ENCODE data around the gene EXTL2.
"Not testable (repeated sequence)": the region's sequence is repeated elsewhere in the genome, so short reads cannot be mapped to it uniquely, and the experiment has no call there.

EXTL2 gene

DNA sequence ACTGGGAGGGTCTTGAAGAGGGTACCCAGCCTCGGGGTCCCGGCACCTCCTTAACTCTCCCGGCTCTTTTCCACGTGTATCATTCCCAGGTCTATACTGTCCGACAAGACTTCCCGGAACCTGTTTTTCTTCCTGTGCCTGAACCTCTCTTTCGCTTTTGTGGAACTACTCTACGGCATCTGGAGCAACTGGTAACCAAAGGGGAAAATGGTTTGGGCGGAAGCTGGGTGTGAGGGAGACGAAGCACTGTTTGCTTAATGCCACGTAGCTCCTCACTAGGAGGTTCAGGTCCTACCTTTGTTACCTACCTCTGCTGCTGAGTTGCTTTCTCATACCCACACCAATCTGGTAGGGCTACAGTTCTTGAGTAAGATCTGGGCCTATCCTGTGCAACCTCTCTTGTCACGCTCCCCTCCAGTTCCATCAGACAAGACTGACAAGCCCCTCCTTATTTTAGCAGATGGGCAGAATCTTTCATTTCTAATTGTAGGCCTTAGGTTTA lies 1.9 kb upstream of the EXTL2 start:
- DNase-seq = peak; percentile 24

DNA sequence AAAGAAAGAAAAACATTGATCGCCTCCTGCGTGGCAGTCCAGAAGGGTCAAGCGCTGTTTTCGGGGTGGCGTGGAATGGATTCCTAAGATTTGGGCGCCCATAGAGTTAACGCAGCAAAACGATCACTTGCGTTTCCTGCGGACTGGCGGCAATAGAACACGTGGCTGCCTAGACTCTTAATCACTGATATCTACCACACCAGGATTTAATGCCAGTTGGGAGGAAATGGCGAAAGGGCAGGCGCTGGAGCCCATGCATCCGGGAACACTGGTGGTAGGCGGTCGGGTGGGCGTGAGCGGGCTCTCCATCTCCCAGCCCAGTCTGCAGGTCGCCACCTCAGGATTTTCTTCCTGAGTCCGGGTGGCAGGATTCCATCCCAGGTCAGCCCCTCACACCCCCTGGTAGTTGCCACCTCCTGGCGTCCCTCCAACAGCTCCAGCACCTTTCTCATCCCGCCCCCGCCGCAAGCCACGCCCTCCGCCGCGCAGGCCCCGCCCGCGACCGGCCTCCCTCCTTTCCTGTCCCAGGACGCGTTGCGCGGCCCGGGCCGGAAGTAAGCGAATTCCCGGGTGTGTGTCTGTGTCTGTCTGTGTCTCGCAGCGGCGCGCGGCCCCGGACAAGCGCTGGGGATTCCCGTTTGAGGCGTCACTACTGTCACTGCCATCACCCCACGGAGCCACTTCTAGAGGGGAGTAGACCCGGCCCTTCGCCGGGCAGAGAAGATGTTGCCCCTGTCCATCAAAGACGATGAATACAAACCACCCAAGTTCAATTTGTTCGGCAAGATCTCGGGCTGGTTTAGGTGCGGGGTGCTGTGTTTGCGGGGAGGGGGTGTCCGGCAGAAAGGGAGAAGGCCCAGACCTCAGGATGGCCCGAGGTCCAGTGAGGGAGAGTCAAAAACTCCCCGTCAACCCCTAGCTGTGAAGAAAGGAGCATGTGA lies 1.2 kb upstream of the EXTL2 start, which contains the start of gene SLC30A7:
Gene SLC30A7, plus strand, starts transcription at position 551 of the 941 bp plus-strand sequence. Its CDS starts 173 bp downstream, at position 724.
- DNase-seq = peak; percentile 82

DNA sequence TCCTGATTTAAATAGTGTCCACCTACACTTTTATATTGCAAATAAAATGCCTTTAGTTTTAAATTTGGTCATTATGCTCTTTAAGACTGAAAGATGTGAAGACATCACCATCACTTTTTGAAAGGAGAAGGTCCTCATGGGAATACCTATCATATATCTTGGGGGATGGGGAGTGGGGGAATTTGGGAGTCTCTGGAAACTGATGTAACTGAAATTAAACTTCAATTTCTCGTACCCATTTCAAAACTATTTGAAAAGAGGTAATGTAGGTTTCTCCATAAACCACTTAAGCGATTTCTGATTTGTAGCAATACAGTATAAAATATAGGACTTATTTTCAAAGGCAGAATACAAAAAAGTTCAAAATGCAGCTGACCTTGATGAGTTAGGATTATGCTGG lies 924 bp downstream of the EXTL2 start:
- DNase-seq = no peak

DNA sequence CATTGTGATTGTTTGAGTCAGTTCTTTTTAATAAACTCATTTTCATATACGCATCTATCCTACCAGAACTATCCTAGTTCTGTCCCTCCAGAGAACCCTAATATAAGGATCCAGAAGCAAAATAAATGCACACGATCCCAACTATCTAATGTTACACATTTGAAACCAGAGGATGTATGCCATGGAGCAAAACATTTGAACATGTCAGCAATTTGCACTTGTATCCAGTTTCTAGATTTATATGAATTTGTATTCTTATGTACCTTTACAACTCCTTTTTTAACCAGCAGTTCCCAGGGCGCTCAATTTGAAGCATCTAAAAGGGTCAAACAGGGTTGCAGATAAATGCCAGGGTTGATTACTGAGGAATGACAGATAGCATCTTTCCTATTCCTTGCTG lies 2.1 kb downstream of the EXTL2 start:
- no peak for DNase-seq

DNA sequence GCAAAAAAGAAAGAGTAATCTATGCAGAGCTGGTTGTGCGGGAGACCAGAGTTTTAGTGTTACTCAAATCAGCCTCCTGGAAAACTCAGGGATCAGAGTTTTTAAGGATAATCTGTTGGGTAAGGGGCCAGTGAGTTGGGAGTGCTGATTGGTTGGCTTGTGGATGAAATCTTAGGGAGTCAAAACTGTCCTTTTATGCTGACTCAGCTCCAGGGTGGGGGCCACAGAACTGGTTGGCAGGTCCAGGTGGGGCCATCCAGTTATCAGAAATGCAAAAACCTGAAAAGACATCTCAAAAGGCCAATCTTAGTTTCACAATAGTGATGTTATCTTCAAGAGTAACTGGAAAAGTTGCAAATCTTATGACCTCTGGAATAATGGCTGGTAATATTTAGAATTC lies 3.3 kb downstream of the EXTL2 start:
- DNase-seq = no peak

DNA sequence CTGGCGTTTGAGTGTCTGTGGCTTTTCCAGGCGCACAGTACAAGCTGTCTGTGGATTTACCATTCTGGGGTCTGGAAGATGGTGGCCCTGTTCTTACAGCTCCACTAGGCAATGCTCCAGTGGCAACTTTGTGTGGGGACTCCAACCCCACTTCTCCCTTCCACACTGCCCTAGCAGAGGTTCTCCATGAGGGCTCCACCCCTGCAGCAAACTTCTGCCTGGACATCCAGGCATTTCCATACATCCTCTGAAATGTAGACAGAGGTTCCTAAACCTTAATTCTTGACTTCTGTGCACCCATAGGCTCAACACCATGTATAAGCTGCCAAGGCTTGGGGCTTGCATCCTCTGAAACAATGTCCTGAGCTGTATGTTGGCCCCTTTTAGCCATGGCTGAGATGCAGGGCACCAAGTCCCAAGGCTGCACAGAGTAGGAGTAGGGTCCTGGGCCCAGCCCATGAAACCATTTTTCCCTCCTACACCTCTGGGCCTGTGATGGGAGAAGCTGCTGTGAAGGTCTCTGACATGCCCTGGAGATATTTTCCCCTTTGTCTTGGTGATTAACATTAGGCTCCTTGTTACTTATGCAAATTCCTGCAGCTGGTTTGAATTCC lies 4.7 kb downstream of the EXTL2 start:
- DNase-seq = not testable (repeated sequence)

DNA sequence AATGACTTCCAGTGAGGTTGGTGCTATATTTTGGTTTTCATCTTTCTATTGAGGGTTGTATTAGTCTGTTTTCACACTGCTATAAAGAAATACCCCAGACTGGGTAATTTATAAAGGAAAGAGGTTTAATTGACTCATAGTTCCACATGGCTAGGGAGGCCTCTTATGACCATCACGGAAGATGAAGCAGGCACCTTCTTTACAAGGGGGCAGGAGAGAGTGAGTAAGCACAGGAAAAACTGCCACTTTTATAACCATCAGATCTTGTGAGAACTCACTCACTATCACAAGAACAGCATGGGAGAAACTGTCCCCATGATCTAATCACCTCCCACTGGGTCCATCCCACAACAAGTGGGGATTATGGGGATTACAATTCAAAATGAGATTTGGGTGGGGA lies 5.6 kb downstream of the EXTL2 start:
- not testable (repeated sequence) for DNase-seq

DNA sequence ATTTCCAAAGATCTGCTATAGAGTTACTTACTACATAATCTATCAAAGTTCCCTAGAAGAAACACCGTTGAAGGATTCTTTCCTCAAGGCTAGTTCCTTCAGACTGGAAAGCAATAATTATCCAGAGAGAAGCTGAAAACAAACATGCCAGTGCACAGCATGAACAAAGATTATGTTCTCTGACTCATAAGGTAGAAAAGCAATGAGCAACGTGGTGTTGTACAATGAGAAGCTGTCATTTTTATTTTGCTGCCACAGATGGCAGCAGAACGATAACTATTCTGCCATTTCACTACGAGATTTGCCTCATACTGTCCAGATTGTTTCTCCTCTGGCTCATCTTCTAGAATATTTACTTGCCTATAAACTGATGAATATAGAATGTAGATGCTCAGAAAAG lies 10.7 kb downstream of the EXTL2 start:
- no peak for DNase-seq

DNA sequence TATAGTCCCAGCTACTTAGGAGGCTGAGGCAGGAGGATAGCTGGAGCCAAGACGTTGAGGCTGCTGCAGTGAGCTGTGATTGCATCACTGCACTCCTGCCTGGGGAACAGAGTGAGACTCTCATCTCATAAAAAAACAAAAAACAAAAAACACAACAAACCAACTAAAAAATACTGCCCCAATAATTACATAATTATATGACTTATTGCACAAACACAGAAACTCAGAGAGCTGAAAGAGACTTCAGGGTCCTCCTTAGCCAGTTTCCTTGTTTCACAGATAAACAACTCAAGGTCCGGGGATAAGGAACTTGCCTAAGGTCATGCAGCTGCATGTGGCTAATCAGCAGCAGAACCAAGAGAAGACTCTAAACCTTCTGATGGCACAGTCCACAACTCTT lies 11.9 kb downstream of the EXTL2 start:
- DNase-seq = no peak

DNA sequence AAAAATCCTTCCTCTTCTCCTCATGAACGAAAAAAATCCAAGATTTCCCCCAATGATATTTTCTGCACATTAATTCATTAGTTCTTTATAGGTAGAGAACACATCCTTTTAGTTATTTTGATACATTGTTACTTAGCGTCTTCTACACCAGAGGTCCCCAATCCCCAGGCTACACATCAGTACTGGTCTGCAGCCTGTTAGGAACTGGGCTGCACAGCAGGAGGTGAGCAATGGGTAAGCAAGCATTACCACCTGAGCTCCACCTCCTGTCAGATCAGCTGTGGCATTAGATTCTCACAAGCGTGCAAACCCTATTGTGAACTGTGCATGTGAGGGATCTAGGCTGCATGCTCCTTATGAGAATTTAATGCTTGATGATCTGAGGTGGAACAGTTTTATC lies 13.0 kb downstream of the EXTL2 start:
- no peak for DNase-seq

DNA sequence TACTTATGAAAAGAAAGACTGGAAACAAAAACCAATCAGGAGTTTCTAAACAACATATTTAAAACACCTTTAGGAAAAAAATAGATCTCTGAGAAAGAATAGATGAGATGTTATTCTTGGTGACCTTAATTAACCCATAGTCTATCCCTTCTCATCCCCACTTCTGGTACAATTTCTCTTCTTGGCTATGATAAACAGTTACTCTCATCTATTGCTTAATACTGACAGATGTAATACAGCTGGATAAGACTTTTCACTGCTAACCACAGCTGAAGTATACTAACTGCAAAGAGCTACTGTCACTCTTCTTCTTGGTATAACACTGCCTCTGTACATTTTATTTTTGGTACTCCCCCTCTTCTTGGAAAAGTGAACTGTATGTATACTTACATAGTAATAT lies 15.2 kb downstream of the EXTL2 start:
- DNase-seq = no peak

DNA sequence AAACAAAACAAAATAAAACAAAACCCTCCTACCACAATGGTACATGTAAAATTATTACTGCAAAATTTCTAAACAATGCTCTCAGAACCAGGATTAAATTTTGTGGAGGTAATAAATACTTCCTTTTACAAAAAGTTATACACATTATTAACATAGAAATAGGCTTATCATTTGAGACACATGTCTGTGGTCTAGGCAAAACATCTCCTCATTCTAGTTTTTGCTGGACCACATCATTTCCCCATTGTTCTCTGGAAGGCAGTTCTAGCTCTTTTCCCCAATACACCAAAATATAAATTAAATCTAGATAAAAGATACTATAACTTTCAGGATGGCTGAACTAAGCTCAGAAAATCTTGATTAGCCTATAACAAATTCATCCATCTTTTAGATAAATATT lies 18.4 kb downstream of the EXTL2 start:
- DNase-seq = no peak

DNA sequence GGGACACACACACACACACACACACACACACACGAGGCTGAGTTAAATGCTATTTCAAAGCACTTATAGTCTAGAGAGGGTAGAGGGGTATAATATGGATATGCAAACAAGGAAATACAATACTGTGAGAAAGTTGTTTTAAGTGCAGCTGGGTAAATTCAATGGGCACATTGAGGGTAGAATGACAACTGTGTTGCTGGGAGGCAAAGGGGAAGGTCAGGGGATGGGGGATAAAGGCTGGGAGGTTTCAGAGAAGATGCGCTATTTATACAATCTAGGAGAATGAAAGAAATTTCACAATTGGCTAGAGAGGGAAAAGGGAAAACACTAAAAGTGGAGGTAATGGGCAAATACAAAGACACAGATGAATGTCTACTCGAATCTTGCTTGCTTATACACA lies 19.4 kb downstream of the EXTL2 start:
- DNase-seq = peak; percentile 38

DNA sequence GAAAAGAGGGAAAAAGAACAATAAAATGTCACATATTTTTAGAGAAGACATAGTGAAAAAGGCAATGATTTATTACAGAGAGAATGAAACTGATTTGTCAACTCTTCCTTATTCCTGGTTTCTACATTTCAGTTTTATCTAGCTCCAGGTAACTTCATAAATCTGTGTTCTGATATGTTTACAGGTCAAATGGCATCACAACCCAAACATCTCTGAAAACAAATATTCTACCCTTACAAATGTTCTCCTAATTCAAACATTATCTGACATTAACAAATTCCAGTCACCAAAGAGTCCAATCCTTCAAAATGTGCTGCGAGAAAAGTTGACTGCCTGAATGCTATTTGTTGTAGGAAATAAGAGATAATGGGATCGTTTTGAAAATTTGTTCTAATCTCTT lies 20.2 kb downstream of the EXTL2 start:
- no peak for DNase-seq

DNA sequence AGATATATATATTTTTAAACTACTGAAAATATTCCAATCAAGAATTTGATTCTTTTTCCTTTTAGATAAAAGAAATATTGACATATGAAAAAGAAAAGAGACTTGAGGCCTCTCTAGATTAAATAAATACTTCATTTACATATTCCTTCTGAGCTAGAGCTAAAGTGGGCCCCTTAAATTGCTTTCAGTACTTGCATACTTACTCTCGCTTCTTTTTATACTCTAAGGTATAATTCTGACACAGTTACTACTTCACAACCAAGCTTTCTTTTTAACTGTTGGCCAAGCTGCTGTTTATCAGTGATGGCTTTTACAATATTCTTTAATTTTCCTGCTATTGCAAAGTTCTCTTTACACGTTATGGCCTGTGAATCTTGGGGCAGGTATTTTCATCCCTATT lies 24.6 kb downstream of the EXTL2 start:
- no peak for DNase-seq

DNA sequence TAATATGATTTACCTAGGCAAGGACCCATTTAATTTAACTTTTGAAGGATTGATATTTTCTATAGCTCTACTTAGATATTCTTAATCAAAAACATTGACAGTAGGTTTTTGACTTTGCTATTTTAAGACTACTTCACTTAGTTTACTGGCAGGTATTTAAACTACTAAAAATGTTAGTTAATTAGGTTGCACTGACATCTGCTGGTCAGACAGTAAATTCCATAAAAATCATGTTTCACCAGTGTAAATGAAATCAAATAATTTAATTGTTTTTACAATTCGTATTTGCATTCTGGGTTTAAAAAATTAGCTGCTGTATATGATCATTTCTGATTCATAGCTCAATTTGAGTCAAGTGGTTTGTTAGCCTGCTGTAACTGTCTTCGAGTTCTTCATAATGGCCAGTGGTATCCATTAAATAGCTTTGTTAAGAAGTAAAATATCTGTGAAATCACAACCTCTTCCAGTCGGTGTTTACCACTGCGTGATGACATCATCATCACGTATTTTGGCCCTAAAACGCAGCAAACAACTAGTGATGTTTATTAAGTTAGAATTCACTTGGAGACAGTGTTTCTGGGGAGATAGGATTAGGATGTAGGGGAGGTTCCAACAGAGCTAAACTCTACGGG lies 26.2 kb downstream of the EXTL2 start:
- DNase-seq = peak; percentile 11

DNA sequence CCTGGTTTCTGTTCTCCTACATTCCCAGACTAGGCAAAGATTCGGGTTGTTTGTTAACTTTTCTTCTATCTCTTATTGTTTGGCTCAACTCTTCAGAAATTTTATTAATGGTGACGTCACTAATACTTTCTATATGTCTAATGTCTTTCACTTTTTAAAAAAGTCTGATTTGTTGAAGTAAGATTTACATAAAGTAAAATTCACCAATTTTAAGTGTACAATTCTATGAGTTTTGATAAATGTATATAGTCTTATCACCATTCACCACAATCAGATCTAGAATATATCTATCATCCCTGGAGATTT lies 27.8 kb downstream of the EXTL2 start:
- DNase-seq = no peak

DNA sequence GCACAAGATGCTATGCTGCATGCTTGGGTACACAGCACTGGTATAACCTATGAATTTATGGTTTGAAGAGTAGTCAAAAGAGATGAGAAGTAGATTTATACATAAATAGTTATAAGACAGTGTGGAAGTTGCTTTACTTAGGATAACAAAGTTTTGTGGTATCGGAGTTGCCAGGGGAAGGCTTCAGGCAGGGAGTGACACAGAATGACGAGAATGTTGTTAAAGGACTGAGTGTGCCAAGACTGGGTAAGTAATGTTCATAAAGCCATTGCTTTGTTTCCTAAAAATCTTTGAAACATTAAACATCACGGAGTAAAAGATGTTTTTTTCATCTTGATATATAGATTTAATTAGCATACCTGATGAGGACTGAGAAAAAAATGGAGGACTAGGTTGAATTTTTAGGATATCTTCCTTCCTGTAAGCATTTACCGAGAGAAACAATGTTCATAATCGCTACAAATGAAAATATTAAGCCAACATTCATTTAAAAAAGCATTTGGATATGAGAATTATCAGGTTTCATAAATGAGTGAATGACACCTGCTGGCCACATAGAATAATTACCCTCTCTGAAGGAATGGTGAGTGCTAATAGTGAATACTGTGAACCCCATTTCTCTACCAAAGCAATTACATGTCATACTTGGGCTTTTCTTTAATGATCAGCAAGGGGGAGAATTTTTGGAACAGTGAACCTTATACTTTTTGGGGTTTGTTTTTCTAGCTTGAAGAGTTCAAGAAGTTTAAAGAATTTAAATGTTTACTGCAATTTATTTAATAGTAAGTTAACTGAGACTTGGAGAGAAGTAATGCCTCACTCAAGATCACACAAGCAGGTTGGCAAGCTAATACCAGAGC lies 28.4 kb downstream of the EXTL2 start:
- DNase-seq = peak; percentile 17

DNA sequence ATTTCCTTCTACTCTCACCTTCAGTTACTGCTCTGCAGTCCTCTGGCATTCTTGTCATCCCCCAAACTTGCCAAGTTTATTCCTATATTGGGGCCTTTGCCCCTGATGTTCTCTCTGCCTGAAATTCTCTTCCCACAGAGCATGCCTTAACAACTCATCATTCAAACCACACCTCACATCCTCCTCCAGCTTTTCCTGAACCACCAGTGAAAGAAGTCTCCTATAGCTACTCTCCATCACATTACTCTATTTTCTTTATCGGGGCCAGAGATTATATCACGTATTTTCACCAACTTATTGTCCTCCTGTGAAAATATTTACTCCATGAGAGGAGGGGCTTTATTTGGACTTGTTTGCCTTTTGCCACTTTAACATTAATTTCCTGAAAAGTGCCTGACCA lies 32.1 kb downstream of the EXTL2 start:
- no peak for DNase-seq

DNA sequence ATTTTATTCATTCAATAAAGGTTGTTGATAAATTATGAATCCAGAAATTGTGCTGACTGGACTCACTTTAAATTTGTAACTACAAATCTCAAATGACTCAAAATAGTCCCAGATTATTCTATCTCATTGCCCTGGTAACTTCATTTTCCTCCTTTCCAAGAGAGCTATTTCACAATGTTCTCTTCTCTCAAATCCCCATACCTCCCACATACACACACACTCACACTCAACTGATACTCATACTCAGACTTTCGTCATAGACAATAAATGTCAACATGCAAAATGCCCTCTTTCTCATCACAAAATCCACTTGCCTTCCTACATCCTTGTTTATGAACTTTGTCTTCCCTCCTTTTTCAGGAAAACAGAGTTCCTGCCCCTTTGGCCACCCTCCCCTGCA lies 33.3 kb downstream of the EXTL2 start:
- no peak for DNase-seq

DNA sequence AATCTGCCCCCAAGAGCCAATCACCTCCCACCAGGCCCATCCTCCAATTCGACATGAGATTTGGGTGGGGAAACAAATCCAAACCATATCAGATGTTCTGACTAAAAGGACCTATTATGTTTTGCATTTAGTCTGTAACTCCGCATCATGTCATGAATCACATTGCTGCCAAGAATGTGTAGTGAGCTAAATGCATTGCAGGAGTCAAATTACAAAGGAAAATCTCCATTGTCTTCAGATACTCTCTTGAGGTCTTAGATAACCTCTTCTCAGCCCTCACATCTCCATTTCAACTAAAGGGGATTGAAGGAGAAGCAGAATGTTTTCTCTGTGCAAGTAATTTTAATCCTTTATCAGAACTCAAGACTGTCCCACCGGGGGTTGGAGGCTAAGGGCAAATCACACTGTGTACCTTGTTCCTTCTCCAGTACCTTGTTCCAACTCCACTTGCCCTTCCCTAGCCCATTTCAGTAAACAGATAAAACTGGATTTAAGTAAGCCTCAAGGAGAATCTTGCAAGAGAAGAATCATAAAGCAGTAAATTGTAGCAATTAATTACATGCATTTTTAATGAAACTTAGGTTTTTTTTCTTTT lies 34.1 kb downstream of the EXTL2 start:
- no peak for DNase-seq

DNA sequence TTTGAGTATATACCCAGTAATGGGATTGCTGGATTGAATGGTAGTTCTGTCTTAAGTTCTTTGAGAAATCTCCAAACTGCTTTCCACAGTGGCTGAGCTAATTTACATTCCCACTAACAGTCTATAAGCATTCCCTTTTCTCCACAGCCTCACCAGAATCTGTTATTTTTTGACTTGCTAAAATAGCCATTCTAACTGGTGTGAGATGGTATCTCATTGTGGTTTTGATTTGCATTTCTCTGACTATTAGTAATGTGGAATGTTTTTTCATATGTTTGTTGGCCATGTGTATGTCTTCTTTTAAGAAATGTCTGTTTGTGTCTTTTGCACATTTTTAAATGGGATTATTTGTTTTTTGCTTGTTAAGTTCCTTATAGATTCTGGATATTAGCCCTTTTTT lies 39.5 kb downstream of the EXTL2 start:
- not testable (repeated sequence) for DNase-seq

DNA sequence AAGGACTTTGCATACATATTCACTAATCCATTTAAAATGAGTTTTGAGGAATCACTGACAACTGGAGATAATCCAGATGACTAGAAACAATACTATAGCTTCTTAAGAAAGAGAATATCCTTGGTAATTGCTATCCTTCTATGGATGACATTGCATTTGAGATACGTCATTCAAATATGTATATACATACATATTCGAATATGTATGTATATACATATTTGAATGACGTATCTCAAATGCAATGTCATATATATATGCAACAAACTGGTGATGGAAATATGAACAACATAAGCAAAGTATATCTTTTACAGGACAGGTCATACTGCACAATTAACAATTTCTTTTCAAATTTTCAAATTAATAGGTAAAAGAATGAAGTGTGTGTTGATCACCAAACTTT lies 41.7 kb downstream of the EXTL2 start:
- DNase-seq = no peak

Measured in NCI-H526 treated with DMSO at 0.1 percent for 48 hours (cell line).